Measurements from ENCODE around the gene SHISA5.

The SHISA5 gene

GRCh38 chr3:48546203-48546829 is 42.3 kb upstream of the SHISA5 start:
- DNase-seq (ENCODE audit: extremely low read depth, low read depth): no peak

GRCh38 chr3:48544141-48544540 is 40.2 kb upstream of the SHISA5 start:
- DNase-seq (ENCODE audit: extremely low read depth, low read depth): no peak
- no peak for TF ChIP-seq CTCF (IDR thresholded peaks at IDR 0.05; ENCODE audit: low read depth, low read length)

More at GRCh38 chr3:48546203-48546829, 42.3 kb upstream of the SHISA5 start:
- no peak for TF ChIP-seq CTCF (IDR thresholded peaks at IDR 0.05; ENCODE audit: low read depth, low read length)

- TF ChIP-seq CTCF (IDR thresholded peaks at IDR 0.05; ENCODE audit: low read depth, low read length): no peak
- DNase-seq (ENCODE audit: extremely low read depth, low read depth): no peak
Measured at GRCh38 chr3:48543271-48543866, 39.4 kb upstream of the SHISA5 start.

- no peak for TF ChIP-seq CTCF (IDR thresholded peaks at IDR 0.05; ENCODE audit: low read depth, low read length)
- DNase-seq (ENCODE audit: extremely low read depth, low read depth): no peak
Measured at GRCh38 chr3:48538451-48538850, 34.5 kb upstream of the SHISA5 start.

GRCh38 chr3:48536785-48537184 is 32.8 kb upstream of the SHISA5 start:
- no peak for DNase-seq (ENCODE audit: extremely low read depth, low read depth)
- TF ChIP-seq CTCF (IDR thresholded peaks at IDR 0.05; ENCODE audit: low read depth, low read length): no peak

- DNase-seq (ENCODE audit: extremely low read depth, low read depth): no peak
- no peak for TF ChIP-seq CTCF (IDR thresholded peaks at IDR 0.05; ENCODE audit: low read depth, low read length)
Measured at GRCh38 chr3:48536116-48536515, 32.1 kb upstream of the SHISA5 start.

- DNase-seq (ENCODE audit: extremely low read depth, low read depth): no peak
- no peak for TF ChIP-seq CTCF (IDR thresholded peaks at IDR 0.05; ENCODE audit: low read depth, low read length)
Measured at GRCh38 chr3:48535578-48535977, 31.6 kb upstream of the SHISA5 start.

All from AG09319 (cell line).